IPS DF 19.7 (cell line): ENCODE results near the gene ATXN7.

Source experiments
- DNase-seq: peaks from one replicate; pipeline ENCODE4 v3.0.0-alpha.2; 2013; ENCODE audit warnings: low read depth, low spot score

The ATXN7 gene

DNA sequence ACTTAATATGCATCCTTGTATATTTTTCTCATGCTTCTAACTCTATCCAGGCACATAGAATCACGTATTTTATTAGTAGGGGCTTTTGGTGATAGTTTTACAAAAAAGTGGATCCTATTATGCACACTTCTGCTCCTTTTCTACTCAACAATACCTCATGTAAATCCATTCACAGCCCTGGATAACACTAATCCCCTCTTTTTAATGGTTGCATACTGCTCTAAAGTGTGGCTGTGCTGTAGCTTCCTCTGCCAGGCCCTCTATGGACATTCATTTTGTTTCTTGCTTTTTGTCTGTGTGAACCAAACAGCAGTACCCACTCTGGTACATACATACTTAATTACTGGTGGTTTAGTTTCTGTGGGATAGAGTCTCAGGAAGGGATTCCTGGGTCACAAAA lies 99.8 kb downstream of the ATXN7 start:
- no peak for DNase-seq

DNA sequence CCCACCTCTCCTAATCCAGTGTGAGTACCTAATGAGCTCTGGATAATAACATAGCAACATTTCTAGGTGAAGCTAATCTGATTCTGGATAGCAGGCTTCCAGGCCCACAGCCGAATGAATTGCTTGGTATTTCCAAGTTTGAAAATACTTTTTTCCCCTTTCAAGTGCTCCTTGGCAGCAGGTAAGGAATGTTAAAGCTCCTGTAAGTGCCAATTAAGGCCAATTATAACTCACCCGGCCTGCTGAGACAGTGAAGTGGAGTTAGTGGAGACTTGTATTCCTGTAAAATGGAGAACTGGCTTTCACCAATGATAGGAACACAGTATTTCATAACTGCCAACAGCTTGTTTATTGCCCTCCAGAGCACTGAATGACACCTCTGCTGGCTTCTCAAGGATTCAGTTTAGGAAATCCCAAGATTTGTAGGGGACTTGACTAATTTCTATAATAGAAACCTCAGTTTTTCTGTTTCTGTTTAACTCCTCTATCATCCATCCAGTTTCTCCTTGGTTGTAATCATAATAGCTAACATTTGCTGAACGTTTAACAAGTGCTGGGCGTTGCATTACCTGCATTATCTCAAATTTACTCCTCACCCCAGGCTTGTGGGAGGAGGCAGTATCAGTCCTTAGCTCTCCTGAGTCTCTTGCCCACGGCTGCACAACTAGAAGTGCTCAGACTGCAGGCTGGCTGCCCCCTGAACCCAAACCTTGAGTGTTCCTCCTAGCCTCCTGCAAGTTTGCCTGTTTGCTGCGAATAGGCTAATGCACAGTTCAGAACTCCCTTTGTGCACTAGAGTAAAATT lies 101.2 kb downstream of the ATXN7 start:
- DNase-seq, result no peak

DNA sequence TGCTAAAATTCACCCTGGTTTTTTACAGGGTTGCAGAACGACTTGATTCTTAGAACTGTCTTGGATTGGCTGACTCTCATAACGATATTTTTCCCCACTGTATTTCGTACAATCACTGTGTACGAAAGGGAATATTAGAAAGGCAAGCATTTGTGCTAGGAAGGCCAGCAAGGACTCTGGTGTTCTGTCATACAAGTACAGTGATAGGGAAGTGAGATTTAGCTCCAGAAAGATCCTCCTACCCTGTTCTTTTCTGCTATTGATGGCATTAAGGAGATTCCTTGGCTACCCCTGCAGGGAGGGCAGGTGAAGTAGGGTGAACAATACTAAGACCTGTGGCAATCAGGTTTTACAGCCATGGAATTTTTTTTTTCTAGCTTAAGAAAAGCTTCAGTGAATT lies 102.3 kb downstream of the ATXN7 start:
- no peak for DNase-seq

DNA sequence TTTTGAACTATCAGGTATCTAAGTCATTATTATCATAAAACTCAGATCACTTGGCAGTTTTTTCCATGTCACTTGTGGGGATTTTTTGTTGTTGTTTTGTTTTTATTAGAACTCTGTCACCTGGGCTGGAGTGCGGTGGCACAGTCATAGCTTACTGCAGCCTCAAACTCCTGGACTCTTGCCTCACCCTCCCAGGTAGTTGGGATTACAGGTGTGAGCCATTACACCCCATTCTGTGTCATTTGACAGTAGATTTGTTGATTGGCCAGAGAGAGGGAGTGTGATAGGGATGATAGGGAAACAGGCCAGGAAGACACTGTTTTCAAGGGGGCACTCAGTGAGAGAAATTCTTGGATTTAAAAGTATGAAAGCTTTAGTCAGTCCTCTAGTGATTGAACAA lies 103.2 kb downstream of the ATXN7 start:
- DNase-seq, result no peak

DNA sequence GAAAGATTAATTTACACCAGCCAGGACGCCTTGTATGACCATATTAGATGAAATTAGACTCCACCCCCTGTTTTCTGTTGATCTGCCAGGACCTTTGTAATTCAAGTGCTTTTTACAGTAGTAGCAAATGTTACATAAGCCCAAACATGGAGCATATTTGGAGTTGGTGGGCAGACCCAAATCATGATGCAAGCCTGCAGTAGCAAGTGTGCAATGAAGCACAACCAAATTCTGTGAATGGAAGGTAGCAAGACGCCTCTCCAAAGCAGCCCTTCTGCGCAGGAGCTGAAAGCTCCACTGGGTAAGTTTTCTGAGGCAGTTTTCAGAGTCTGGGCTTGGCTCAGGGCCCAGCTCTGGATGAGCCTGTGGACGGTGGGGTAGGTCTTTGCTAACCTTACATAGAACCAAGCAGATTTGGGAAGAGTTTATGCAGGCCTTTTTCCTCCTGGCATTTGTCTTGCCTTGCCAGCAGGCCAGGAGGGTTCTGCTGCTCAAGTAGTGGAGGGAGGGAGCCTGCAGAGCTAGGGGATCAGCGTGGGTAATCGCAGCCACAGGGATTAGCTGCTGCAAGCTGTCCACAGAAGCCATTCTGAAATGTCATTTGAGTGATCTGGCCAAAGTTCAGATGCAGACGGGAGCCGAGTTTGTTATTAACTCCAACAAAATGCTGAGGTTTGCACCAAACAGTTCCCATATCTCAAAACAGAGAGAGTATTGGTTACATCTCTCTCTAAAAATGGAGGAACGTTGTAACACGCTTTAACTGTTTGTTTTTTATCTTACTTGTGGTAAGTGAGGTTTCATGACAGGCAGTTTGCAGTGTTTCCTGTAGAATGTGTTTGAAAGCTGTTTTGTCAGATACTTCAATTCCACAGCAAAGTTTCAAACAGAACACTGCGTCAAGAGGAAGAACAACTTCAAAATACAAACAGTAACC lies 104.3 kb downstream of the ATXN7 start:
- no peak for DNase-seq

DNA sequence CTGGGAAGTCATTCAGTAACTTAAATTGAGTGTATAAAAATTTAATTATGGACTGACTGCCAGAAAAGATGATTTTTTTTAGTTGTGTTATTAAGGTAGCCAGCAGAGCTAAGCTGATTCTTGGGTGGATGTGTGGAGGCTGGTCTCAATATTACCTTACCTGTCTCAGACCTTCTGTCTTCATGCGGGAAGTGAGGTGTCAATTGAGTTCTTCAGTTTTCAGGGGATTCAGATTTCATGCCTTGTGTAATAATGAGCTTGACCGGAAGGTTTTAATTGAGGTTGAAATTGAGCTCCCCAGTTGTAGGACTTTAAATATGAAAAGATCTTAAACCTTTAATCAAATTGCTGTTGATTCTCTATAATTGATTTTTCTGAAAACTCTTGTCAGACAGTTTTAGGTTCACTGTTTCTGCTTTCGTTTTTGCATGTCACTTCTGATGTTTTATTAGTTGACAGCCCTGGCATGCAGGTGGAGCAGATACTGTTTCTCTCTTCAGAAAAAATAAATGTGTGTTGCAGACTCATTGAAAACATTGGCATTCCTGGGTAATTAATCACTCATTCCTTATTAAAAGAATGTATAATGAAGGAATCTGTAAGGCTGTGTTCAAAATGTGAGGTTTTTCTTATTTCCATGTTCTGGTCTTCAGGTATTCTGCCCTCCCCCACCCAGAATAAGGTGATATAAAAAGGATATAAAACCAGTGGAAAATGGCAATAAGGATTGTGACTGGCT lies 105.1 kb downstream of the ATXN7 start:
- no peak for DNase-seq

DNA sequence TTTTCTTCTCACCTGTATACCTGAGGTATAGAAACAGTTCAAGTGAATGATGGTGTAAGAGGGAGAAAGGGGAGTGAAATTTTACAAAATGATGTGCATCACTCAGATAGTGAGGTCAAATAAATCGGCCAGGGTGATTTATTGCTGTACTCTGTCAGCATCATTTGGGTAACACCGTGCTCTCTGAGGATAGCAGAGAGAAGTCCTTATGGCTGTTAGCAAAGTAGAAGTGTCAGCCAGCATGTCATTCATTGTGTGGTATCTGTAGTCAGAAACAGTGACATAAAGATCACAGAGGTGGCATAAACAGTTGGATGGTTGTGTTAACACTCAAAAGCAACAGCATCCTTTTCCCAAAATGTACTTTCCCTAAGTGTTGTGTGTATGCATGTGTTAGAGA lies 106.2 kb downstream of the ATXN7 start:
- DNase-seq, result no peak

DNA sequence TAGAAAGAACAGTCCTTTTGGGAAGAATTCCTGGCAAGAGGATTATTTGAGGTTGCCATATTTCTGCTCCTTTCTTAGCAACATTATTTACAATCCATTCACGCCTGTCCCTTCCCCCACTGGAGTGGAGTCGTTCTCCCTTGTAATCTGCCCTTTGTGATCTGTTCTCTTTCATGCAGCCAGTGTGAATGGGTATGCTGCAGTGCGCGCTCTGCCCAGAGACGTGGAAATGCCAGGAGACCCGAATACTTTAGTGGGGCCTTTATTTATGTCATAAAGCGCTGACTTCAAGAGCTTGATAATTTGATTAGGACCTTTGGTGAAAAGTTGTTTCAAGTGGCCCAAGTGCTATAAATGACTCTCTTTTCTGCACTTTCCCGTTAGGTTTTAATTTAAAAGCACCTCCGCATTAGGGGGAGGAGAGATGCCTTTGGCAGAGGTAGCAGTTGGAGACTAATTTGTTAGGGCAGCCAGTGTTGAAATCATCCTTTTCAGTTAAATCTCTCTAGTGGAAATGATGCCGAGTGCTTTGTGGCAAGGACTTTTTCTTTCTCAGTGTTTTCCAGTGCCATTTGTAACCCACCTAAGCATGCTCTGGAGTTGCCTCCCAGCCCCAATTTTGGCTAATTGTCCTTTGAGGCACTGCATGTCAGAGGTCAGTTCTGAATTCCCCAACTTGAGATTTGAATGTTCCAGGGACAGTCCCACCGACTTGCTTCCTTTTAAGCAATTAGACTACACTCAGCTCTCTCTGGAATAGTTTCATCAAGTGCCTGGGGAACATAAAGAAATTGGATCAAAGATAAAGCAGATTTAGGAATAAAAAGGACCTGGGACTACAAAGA lies 107.2 kb downstream of the ATXN7 start:
- no peak for DNase-seq

DNA sequence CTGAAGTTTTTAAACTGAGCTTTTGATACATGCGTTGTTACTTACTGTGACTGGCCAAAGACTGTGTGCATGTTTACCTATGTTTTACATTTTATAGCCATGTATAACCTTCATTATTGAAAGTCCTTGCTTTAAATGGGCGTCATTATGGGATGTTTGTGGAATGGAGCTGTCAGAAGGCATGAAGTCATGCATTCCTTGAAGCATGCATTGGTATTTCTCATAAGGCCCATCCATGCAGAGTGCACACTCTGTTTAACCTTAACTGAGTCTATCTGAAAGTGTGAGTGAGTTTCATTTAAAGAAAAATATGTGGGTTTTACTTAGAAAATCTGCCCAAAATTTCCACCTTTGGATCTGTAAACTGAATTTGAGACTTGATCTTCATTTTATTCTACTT lies 108.5 kb downstream of the ATXN7 start:
- DNase-seq, result no peak

DNA sequence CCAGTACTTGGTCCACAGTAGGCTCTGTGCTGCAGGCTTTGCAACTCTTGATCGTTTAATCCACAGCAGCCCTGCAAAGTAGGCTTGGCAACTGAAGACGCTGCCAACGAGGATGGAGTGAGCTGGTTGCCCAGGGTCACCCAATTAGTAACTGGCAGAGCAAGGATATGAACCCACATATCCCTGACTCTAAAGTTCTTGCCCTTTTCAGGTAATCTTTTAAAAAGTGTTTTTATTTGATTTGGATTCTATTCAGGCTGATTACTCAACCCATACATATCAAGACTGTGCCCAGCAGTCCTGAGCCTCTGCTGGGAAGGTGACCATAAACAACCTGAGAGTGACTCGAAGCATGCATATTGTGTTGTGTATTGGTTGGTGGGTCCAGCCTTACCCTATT lies 109.3 kb downstream of the ATXN7 start:
- no peak for DNase-seq

DNA sequence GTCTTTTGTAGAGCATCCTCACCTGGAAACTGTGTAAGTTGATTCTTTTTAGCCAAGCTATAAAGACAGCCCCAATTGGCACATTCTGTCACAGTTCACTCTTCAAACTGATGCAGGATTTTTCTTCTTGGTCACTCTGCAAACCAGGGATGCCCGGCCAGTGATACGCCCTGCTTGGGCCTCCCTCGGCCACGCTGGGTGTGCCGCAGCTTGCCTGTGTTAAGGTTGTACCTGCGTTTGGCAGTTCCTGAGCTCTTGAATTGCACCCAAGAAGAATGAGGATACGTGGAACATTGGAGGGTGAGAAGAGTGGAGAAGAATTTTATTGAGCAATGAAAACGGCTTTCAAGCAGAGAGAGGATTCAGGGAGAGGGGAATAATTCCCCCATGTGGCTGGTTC lies 109.7 kb downstream of the ATXN7 start:
- no peak for DNase-seq

DNA sequence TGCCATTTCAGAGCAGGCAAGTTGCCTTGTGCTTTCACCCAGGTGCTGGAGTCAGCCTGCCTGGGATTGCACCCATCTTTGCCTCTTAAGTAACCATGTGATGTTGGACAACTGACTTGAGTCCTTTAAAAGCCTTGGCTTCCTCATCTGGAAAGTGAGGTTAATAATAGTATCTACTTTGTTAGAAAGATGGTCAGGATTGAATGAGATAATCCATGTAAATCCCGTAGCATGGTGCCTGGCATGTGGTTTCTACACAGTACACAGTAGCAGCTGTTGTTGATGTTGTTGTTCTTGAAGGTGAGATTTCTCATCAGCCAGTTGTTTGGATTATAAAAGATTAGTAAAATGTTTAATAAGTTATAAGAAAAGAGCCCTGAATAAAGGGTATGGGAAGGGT lies 110.8 kb downstream of the ATXN7 start:
- DNase-seq, result no peak

DNA sequence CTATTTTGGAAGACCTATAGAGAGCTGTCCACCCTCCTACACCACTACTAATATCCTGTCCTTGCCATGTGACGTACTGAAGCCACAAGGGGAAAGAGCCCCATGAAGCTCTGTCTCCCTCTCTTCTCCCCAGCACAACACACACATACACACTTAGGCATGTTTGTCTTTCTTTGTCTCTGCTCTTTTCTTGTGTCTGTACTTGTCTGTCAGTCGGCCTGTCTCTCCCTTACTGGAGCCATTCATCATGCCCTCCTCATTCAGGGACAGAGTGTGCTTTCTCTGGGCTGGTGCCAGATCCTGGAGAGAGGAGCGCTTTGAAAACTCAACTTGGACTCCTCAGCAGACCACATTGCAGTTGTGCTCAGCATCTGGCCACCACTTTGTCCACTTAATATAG lies 112.1 kb downstream of the ATXN7 start:
- DNase-seq, result no peak

DNA sequence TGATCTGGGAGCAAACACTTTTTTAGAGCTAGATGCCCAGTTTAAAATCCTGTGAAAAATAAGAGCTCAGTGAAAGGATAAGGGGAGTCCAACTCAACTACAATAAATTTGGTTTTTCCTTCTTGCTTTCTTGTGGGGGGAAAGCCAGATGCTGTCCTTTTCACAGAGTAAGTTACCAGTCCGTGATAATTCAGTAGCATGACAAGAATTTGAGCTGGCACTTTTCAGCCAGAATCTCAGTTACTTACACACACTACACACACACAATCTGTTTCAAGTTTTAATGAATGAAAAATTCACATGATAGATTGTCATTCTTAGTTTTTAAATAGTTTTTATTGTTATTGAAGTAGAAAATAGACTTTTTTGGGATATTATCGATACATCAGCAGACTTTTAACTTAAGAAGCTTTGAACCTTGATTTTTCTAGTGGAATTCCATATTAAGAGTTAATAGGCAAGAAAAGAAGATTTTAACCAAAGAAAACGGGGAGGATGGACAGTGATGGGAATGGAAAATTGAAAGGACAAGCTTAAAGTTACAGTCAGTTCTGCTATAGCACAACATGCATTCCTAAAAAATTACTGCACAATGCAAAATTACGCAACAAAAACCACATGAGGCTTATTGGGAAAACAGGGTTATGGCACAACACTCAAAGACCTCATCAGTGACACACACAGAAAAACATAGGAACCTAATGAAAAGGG lies 112.6 kb downstream of the ATXN7 start:
- DNase-seq, result no peak

DNA sequence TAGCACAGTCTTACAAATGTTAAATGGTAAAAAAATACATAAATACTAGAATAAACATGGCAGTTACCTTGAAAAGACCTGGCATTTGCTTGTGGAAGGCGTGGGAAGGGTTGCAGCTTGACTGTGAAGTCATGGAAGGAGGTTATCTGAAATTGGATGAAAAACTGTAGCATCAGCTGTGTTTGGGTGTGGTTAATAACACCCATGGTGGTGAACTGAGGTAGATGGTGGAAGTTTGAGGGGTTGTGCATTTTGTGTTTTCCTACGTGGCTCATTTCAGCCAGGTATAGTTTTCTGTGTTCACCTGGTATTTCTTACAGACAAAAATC lies 113.2 kb downstream of the ATXN7 start:
- no peak for DNase-seq

DNA sequence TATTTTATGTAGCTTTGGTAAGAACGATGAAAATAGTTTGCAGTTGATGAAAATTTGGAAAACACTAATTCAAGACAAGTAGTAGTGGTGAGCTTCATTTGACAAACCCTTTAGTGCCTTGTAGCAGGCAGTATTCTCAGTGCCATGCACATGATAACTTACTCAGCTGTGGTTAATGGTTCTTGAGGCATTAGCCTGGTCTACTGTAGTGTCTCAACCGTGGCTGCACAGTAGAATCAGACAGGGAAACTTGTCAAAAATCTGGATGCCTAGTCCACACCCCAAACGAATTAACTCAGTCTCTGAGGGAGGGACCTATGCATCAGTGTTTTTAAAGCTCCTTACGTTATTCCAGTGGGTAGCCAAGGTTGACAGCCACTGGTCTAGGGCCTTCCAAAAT lies 114.2 kb downstream of the ATXN7 start:
- no peak for DNase-seq

DNA sequence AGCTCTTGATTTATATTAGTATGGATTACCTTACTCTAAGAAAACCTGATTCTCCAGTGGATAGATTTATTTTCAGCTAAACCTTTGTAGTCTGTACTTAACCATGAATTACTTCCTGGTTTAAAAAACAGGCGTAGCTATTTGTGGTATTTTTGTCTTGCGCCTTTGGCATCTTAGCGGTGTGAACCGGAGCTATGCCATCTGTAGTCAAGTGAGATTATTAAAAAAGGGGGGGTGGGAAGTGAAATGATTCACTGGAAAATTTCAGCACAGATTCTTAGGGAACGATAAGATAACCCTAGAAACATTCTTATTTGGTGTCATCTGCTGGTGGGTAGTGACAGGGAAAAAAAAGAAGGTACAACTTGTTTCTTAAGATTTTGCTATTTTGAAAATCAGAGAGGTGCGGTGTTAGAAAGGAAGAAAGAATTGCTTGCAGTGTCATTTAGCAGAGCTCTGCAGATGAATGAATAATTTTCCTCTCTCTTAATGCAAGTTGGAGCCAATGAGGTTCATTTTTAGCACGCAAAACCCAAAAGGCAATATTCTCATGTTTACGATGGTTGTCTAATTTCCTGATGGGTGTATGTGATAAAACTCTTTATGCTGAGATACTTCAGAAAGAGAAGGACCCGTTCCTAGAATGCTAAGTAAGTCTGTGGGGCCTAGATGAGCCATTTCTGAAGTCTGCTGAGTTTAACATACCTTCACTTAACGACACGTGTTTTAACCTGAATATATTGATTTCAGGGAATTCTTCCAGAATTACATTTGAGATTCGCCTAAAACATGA lies 115.6 kb downstream of the ATXN7 start:
- DNase-seq, result no peak

DNA sequence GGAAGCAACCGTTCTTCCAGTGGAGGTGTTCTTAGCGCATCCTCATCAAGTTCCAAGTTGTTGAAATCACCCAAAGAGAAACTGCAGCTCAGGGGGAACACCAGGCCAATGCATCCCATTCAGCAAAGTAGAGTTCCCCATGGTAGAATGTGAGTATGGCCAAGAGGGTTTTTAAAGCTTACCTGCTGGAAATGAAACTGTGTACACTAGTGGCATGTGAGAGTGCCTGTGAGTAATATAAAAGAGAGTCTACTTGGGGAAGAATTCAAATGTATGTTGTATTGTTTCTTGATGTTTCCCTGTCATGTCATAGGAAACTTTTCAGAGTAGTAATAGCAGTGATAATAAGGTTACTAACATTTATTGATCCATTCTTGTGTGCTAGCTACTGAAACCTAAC lies 116.4 kb downstream of the ATXN7 start:
- no peak for DNase-seq

DNA sequence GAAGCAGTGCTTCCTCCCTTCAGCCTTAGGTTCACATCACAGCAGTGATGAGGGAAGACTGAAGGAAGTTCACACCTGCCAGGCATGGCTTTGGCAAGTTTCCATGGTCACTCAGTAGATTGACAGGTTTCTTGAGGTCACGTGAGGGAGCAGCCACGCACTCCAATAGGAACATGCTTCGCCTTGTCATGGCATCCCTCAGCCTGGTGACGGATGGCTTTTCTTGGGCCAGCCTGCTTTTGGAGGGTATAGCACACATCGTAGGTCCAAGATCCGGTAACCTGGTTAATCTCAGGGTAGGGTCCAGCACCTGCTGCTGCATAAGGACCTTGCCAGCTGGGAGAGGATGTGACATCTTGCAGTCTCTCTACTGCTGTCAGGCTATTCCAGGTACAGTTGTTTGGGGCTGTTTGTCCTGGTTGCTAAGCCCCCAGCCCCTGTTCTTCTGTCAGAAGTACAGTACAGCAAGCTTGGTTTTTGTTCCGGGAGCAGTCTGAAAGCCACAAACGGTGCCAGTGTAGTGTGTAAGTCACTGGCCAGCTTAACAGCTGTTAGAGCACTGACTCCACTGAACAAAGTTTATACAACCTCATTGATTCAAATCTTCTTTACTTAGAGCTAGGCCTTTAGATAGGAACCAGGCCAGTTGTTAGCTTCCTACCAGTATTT lies 117.3 kb downstream of the ATXN7 start:
- DNase-seq, result no peak
